ENCODE measurements around the gene PJA2.

The PJA2 gene

DNA sequence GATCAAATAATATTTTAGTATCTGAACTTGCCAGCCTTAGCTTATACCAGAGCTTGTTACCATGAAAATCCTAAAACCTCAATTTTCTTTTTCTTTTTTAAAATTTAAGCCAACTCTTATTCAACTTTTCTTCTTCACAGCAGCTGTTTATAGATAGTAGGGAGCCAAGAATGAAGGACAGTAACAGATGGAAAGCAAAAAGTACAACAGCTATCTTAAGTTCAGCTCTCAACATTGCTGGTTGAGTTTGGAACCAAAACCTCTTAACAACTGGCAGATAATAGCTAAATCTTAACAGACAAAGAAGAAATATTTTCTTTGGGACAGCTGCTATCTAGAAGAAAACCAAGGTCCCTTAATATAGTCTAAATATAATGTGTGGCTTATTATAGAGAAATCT lies 74.7 kb downstream of the PJA2 start:
- Histone ChIP-seq H4K20me1 (ENCODE audit: insufficient read depth) (no peaks in the 10 kb centered on the region), H3K4me2 (no peak overlapping the region), H3K4me3 (IDR thresholded peaks at IDR 0.05; ENCODE audit: insufficient read depth, low read depth, low read length) (no peak overlapping the region), H3K36me3 (ENCODE audit: insufficient read depth) (no peaks in the 10 kb centered on the region), H3K4me1 (ENCODE audit: low read depth, poor library complexity, severe bottlenecking) (no peaks in the 10 kb centered on the region), H3K9ac (no peak overlapping the region), H3K79me2 (ENCODE audit: insufficient read depth, low read depth) (no peaks in the 10 kb centered on the region), H2AFZ (ENCODE audit: low read depth) (no peak overlapping the region), H3K27ac (no peak overlapping the region), H3K27me3 (ENCODE audit: insufficient read depth, low read depth) (no peaks in the 10 kb centered on the region)
- TF ChIP-seq, protein P1, sequence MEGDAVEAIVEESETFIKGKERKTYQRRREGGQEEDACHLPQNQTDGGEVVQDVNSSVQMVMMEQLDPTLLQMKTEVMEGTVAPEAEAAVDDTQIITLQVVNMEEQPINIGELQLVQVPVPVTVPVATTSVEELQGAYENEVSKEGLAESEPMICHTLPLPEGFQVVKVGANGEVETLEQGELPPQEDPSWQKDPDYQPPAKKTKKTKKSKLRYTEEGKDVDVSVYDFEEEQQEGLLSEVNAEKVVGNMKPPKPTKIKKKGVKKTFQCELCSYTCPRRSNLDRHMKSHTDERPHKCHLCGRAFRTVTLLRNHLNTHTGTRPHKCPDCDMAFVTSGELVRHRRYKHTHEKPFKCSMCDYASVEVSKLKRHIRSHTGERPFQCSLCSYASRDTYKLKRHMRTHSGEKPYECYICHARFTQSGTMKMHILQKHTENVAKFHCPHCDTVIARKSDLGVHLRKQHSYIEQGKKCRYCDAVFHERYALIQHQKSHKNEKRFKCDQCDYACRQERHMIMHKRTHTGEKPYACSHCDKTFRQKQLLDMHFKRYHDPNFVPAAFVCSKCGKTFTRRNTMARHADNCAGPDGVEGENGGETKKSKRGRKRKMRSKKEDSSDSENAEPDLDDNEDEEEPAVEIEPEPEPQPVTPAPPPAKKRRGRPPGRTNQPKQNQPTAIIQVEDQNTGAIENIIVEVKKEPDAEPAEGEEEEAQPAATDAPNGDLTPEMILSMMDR (conservative IDR thresholded peaks at IDR 0.05; ENCODE audit: low read depth, low read length) = no peak

DNA sequence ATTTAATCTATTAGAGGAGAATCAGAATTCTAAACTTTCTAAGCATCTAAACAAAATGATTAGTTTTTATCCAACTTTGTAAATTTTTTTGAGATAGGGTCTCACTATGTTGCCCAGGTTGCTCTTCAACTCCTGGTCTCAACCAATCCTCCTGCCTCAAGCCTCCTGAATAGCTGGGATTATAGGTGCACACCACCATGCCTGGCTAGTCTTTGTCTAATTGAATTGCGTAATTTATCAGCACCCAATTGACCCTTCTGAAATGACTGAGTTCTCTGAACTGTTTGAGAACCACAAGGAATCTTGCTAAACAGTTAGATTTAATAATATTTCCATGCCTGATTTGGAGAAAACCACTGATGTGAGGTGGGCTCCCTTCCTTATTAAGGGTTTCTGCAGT lies 75.7 kb downstream of the PJA2 start:
- Histone ChIP-seq H4K20me1 (ENCODE audit: insufficient read depth) (no peaks in the 10 kb centered on the region), H2AFZ (ENCODE audit: low read depth) (no peak overlapping the region), H3K79me2 (ENCODE audit: insufficient read depth, low read depth) (no peaks in the 10 kb centered on the region), H3K27ac (no peak overlapping the region), H3K4me3 (IDR thresholded peaks at IDR 0.05; ENCODE audit: insufficient read depth, low read depth, low read length) (no peak overlapping the region), H3K4me2 (no peak overlapping the region), H3K4me1 (ENCODE audit: low read depth, poor library complexity, severe bottlenecking) (no peaks in the 10 kb centered on the region), H3K36me3 (ENCODE audit: insufficient read depth) (no peaks in the 10 kb centered on the region), H3K9ac (no peak overlapping the region), H3K27me3 (ENCODE audit: insufficient read depth, low read depth) (no peaks in the 10 kb centered on the region)
- TF ChIP-seq, protein P1 (conservative IDR thresholded peaks at IDR 0.05; ENCODE audit: low read depth, low read length) = no peak

DNA sequence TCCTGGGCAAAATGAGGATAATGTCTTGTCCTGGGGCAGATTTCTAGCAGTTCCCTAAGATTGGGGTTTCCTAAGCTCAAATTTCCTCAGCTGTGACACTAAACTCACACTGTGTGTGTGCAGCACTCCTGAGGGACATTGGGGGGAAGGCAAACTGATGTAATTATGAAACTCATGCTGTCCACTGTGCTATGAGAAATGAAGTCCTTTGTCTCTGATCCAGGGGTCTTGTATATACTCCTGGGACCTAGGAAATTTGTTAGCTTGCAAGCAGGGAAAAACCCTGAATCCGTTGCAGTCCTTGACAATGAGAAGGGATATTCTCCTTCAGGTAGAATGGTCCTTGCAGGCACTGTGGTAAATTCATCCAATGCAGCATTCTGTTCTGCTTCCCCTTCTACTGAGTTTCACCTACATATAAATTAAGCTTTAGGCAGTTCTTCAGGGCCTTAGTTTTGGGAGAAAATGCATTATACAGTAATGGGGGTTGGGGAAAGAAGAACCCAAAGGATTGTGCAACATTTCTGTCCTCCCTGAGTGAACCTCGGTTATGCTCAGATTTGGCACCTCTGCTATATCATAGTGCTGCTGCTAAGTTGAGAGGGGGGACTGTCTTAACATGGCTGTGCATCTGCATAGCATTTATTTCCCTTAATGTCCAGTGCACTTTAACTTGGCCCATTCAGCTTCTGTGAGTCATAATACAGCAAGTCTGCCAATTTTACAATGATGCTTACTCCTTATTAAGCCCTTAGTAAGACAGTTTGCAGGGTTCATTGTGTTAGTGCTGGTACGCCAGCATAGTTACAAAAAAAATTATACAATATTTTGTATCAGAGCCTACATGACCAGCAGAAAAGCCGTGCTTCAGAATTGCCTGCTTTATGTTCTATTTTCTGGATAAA lies 80.2 kb downstream of the PJA2 start:
- Histone ChIP-seq H3K36me3 (ENCODE audit: insufficient read depth) (no peaks in the 10 kb centered on the region), H3K79me2 (ENCODE audit: insufficient read depth, low read depth) (no peaks in the 10 kb centered on the region), H2AFZ (ENCODE audit: low read depth) (no peak overlapping the region), H3K4me1 (ENCODE audit: low read depth, poor library complexity, severe bottlenecking) (no peaks in the 10 kb centered on the region), H3K27ac (no peak overlapping the region), H3K4me2 (no peak overlapping the region), H3K4me3 (IDR thresholded peaks at IDR 0.05; ENCODE audit: insufficient read depth, low read depth, low read length) (no peak overlapping the region), H4K20me1 (ENCODE audit: insufficient read depth) (no peaks in the 10 kb centered on the region), H3K9ac (no peak overlapping the region), H3K27me3 (ENCODE audit: insufficient read depth, low read depth) (no peaks in the 10 kb centered on the region)
- TF ChIP-seq, protein P1 (conservative IDR thresholded peaks at IDR 0.05; ENCODE audit: low read depth, low read length) = no peak

DNA sequence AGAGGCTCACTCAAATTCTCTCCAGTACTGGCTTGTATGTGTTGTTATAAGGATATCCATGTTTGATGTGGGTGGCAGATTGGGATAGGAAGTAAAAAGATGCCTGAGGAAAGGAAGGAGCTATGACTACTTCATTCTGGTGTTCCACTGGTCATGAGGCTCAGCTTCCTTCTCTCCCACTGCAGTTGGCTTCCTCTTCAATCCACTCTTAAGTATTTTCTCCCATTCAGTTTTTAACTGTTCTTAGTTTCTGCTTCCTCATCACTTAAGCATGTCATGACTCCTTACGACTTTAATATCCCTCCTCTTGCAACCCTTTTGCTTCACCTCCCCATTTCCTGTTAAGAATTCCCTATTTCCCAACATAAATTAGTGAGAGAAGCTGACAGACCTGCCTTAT lies 81.1 kb downstream of the PJA2 start:
- no peak overlapping the region for H3K9ac ChIP-seq
- no peaks in the 10 kb centered on the region for H4K20me1 ChIP-seq (ENCODE audit: insufficient read depth)
- TF ChIP-seq, protein P1 (conservative IDR thresholded peaks at IDR 0.05; ENCODE audit: low read depth, low read length) = no peak
- no peaks in the 10 kb centered on the region for H3K27me3 ChIP-seq (ENCODE audit: insufficient read depth, low read depth)
- H3K4me1 ChIP-seq (ENCODE audit: low read depth, poor library complexity, severe bottlenecking) = no peaks in the 10 kb centered on the region
- H3K36me3 ChIP-seq (ENCODE audit: insufficient read depth) = no peaks in the 10 kb centered on the region
- H3K27ac ChIP-seq = no peak overlapping the region
- H3K4me2 ChIP-seq = no peak overlapping the region
- H3K4me3 ChIP-seq (IDR thresholded peaks at IDR 0.05; ENCODE audit: insufficient read depth, low read depth, low read length) = no peak overlapping the region
- H2AFZ ChIP-seq (ENCODE audit: low read depth) = no peak overlapping the region
- no peaks in the 10 kb centered on the region for H3K79me2 ChIP-seq (ENCODE audit: insufficient read depth, low read depth)
